Left lung (tissue), 10 donors: ENCODE measurements around the gene TLE1. TPM values are rescaled to one million over a fixed set of nuclear protein-coding genes. Genes with fewer than 3 reads are reported as not detected.

Experiments
- ATAC-seq: fragments of 200-7000 bp; cut with Tn5 transposase; one replicate; pipeline ENCODE4 v1.9.1; 2020; ENCODE audit warnings: moderate library complexity
- DNase-seq, 4 donors: peaks; one replicate each; pipeline ENCODE4 v3.0.0-alpha.2; 2013 to 2020
- H3K27ac ChIP-seq, 2 donors: fragments of 200-600 bp; sonication (generic) in 1 of 2; one replicate each; pipeline versions ENCODE4 v1.5.0 to v1.8.0; 2020 to 2021
- H3K27me3 ChIP-seq, 2 donors: fragments of 200-600 bp; sonication (generic) in 1 of 2; one replicate each; pipeline versions ENCODE4 v1.5.0 to v1.8.0; 2020 to 2021
- H3K36me3 ChIP-seq, 2 donors: fragments of 200-600 bp; sonication (generic) in 1 of 2; one replicate each; pipeline versions ENCODE4 v1.5.0 to v1.8.0; 2020 to 2021
- H3K4me1 ChIP-seq, 2 donors: fragments of 200-600 bp; one replicate each; pipeline ENCODE4 v1.8.0; 2021
- H3K4me3 ChIP-seq, 2 donors: fragments of 200-600 bp; sonication (generic) in 1 of 2; one replicate each; pipeline versions ENCODE4 v1.5.0 to v1.8.0; 2020 to 2021; ENCODE audit warnings: mild to moderate bottlenecking in 1 of 2
- H3K9me3 ChIP-seq, 2 donors: fragments of 200-600 bp; sonication (generic) in 1 of 2; one replicate each; pipeline versions ENCODE4 v1.5.0 to v1.8.0; 2020 to 2021
- CTCF ChIP-seq, 2 donors: fragments of 200-600 bp; sonication (generic) in 1 of 2; IDR thresholded peaks; one replicate each; pipeline versions ENCODE4 v1.5.0 to v1.8.0; 2021; ENCODE audit warnings: antibody characterized with exemption in 2 of 2
- intact Hi-C, 2 donors: fragments of 100-400 bp; cut with DNase I; formaldehyde crosslinking; loops; one replicate each; pipeline versions ENCODE4 v1.11.2 to v1.14.2; 2022
- polyA plus RNA-seq, 6 donors: library from polyadenylated mRNA; unstranded; fragments of 120-200 nt; gene quantifications; one replicate each; pipeline ENCODE4 v1.2.1, GENCODE V29; 2013; ENCODE audit not compliant: insufficient read length in 6 of 6
- total RNA-seq, 2 donors: library from RNA; stranded (reverse); fragmentation: NEBNext Ultra II Directional; extraction: Animal tissue kit (Norgen Biotek cat#: 25700); gene quantifications; one replicate each; pipeline ENCODE4 v1.2.1, GENCODE V29; 2021
- donor health status: DM: no; HTN: yes; CAD: no.
- donor health status: DM: no; HTN: no; CAD: no.

Gene TLE1
- total and polyA plus RNA-seq, 8 donors: 15.1 to 44.3 (median 40.0) TPM

- DNase-seq (no peak), ATAC-seq (no peak)
- no peak for TF ChIP-seq CTCF (IDR thresholded peaks at IDR 0.05)
- intact Hi-C loops: loop anchor here in 1 of 2 donors (10.0 kb wide), 1 partner anchor 65 kb away; the partner anchor contains the start of gene TLE1
- H3K27ac ChIP-seq: peak overlapping the region in 1 of 2 donors; percentile 11
- H3K4me1 ChIP-seq: peaks cover 0 to 12% of the 10 kb centered on the region in 2 donors
- H3K9me3 ChIP-seq: no peaks in the 10 kb centered on the region
- H3K36me3 ChIP-seq: peaks cover 0 to 28% of the 10 kb centered on the region in 2 donors
- no peaks in the 10 kb centered on the region for H3K27me3 ChIP-seq
- no peak overlapping the region for H3K4me3 ChIP-seq
Measured at GRCh38 chr9:81620002-81620390, 69.4 kb downstream of the TLE1 start.

GRCh38 chr9:81619353-81620001, 69.9 kb downstream of the TLE1 start:
- no peaks in the 10 kb centered on the region for H3K9me3 ChIP-seq
- peak overlapping the region in 1 of 2 donors; percentile 11 for H3K27ac ChIP-seq
- ATAC-seq (no peak), DNase-seq (no peak)
- H3K4me3 ChIP-seq: no peak overlapping the region
- no peaks in the 10 kb centered on the region for H3K27me3 ChIP-seq
- H3K36me3 ChIP-seq: peaks cover 0 to 33% of the 10 kb centered on the region in 2 donors
- intact Hi-C loops: loop anchor here in 1 of 2 donors (10.0 kb wide), 1 partner anchor 65 kb away; the partner anchor contains the start of gene TLE1
- H3K4me1 ChIP-seq: peaks cover 0 to 12% of the 10 kb centered on the region in 2 donors
- TF ChIP-seq CTCF (IDR thresholded peaks at IDR 0.05): no peak

- H3K36me3 ChIP-seq: peaks cover 0 to 39% of the 10 kb centered on the region in 2 donors
- no peak overlapping the region for H3K27ac ChIP-seq
- no peaks in the 10 kb centered on the region for H3K27me3 ChIP-seq
- no peaks in the 10 kb centered on the region for H3K9me3 ChIP-seq
- TF ChIP-seq CTCF (IDR thresholded peaks at IDR 0.05): no peak
- intact Hi-C loops: no loop called here
- H3K4me1 ChIP-seq: peaks cover 0 to 12% of the 10 kb centered on the region in 2 donors
- ATAC-seq (no peak), DNase-seq (no peak)
- H3K4me3 ChIP-seq: no peak overlapping the region
Measured at GRCh38 chr9:81618923-81619322, 70.4 kb downstream of the TLE1 start.

- no peak overlapping the region for H3K27ac ChIP-seq
- H3K36me3 ChIP-seq: peaks cover 0 to 67% of the 10 kb centered on the region in 2 donors
- H3K4me3 ChIP-seq: no peak overlapping the region
- TF ChIP-seq CTCF (IDR thresholded peaks at IDR 0.05): no peak
- H3K9me3 ChIP-seq: no peaks in the 10 kb centered on the region
- H3K4me1 ChIP-seq: peaks cover 0 to 12% of the 10 kb centered on the region in 2 donors
- intact Hi-C loops: no loop called here
- H3K27me3 ChIP-seq: no peaks in the 10 kb centered on the region
- ATAC-seq: no peak
- DNase-seq: no peak
Measured at GRCh38 chr9:81616141-81616540, 73.2 kb downstream of the TLE1 start.

- Histone ChIP-seq H3K27me3 (no peaks in the 10 kb centered on the region), H3K27ac (no peak overlapping the region), H3K4me1 (peaks cover 0 to 11% of the 10 kb centered on the region in 2 donors), H3K4me3 (no peak overlapping the region), H3K9me3 (no peaks in the 10 kb centered on the region), H3K36me3 (peaks cover 0 to 74% of the 10 kb centered on the region in 2 donors)
- DNase-seq (no peak), ATAC-seq (no peak)
- TF ChIP-seq CTCF (IDR thresholded peaks at IDR 0.05): no peak
- intact Hi-C loops: no loop called here
Measured at GRCh38 chr9:81614335-81614734, 75.0 kb downstream of the TLE1 start.
